Smooth muscle cell of the brain vasculature (primary cell): Measurements from ENCODE around the gene ANKLE2.
A peak's percentile ranks its signal among the peaks of the same experiment; 100 is the strongest.
"Not testable (repeated sequence)": the region's sequence is repeated elsewhere in the genome, so short reads cannot be mapped to it uniquely, and the experiment has no call there.

Experiments
- DNase-seq: peaks from one replicate; pipeline ENCODE4 v3.0.0-alpha.2; 2012; ENCODE audit warnings: low read depth, low spot score

ANKLE2 gene

DNA sequence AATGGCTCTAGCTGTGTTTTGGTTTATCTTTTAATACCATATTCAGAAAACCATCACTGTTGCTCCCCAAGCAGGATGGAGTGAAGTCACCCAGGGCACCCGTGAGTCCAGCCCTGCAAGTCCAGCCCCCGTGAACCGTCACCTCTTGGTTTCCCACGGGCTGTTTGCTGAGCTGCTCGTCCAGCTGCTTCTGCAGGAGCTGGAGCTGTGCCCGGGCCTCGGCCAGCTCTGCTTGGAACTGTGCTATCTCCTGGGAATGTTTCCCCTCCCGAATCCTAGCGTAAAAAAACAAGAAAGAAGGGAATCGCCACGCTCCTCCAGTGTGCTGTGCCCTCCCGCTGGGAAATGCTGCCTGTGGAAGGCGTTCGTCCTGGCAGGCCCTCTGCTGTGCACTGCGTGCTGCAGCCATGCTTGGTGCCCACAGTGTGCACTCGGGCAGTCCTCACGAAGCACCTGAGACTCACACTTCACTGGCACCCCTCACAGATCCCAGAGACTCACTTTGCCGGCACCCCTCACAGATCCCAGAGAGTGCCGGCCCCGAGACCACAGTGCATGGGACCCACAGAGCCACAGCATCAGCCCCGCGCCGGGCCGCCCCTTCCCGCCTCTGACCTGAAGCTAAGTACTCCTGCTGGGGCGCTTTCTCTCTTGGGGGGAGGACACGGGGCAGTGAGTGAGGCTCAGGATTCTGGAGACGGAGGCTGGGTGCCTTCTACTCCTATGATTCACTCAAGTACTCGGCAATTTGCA is 15.4 kb upstream of the ANKLE2 start:
- peak; percentile 68 for DNase-seq

DNA sequence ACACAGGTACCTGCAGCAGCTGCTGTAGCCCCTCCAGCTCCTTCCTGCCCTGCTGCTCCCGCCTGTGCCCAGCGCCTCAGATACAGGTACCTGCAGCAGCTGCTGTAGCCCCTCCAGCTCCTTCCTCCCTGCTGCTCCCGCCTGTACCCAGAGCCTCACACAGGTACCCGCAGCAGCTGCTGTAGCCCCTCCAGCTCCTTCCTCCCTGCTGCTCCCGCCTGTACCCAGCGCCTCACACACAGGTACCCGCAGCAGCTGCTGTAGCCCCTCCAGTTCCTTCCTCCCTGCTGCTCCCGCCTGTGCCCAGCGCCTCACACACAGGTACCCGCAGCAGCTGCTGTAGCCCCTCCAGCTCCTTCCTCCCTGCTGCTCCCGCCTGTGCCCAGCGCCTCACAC is 14.6 kb upstream of the ANKLE2 start:
- DNase-seq: not testable (repeated sequence)

DNA sequence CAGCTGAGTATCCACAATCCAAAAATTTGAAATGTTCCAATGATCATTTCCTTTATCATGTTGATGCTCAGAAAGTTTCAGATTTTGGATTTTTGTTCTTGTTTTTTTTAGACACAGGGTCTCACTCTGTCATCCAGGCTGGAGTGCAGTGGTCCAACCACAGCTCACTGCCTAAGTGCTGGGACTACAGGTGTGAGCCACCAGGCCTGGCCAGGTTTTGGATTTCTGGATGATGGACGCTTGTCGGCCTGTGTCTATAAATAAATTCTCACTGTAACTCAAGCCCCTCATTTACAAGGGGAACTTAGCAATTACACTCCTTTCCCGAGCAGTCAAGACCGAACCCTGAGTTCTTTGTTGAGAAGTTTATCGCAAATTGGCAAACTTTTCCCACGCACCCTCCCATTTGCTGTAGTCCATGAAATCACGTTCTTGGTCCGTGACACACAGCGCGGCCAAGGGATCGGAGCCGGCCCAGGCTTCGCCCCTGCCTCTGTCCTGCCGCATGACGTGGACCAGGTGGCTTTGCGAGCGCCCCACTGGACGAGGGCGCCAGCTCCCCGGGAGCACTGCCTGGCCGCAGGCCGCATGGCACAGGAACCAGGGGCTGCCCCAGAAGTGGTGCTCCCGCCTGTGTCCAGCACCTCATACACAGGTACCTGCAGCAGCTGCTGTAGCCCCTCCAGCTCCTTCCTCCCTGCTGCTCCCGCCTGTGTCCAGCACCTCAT is 14.0 kb upstream of the ANKLE2 start:
- no peak for DNase-seq

DNA sequence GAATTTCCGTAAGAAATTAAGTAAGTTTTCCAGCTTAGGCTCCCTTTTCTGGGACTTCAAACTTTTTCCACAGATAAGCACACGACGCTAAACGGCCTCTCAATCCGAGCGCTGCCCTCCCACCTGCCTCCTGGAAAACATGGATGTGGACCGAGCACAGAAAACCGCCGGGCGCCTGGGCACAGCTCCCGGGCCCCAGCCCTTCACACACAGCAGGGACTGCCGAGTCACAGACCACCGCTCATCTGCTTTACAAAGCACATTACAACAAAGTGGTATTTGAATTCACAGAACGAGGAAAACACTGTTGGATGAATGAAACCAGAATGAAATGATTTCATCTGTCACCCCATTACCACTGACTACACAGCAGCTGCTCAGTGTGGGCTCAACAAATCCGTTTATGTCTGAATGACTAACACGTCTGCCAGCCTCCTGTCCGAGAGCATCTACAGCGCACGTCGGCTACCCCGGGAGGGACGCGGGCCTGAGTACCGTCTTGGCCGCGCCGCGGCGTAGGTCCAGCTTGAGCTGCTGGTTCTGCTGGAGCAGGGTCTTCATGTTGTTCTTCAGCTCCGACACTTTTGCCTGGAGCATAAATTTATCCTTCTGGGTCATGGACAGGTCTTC is 13.1 kb upstream of the ANKLE2 start:
- no peak for DNase-seq

DNA sequence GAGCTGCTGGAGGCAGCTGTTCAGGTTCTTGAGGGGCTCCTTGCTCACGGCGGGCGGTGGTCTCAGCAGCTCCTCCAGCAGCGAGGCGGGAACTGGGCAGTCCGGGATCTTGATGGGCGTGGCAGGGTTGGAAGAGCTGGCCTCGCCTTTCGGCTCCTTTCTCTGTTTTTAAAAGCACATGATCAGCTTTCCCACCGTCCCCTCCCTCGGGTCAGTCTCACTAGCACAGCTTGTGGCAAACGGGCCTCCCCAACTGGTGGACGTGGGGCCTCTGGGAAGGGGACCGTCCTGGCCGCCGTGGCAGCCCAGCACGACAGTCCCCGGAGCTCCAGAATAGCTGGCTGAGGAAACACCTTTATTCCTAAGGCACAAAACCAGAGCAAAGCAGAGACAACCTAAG is 12.5 kb upstream of the ANKLE2 start:
- DNase-seq: no peak

DNA sequence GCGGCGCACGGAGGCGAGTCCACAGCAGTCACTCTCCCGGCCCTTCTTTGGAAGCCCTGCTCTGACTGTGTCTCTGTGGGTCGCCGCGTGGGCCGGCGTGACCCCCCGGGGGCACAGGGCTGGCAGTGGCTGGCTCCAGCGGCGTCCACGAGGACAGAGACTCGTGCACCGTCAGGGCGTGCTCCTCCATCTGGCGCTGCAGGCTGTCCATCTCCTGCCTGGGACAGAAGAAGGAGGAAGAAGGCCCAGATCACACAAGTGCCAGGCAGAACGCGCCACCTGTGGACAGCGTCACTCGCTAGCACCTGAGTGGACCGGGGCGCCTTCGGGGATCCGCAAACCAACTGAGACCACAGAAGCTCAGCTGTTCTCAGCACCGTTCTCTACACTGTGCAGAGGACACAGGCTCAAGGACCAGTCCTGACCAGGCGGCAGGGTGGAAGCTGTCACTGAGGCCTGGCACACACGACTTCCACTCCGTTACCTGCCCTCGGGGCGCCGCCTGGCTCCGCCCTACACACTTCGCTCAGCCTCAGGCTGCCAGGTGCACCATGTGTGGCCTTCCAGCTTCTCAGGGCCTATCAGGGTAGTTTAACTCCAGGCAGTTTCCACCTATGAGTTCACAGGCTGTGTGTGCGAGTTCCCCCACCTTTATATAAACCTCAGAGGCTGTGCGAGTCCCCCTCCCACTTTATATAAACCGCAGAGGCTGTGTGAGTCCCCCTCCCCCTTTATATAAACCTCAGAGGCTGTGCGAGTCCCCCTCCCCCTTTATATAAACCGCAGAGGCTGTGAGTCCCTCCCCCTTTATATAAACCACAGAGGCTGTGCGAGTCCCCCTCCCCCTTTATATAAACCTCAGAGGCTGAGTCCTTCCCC is 11.7 kb upstream of the ANKLE2 start:
- DNase-seq: no peak

DNA sequence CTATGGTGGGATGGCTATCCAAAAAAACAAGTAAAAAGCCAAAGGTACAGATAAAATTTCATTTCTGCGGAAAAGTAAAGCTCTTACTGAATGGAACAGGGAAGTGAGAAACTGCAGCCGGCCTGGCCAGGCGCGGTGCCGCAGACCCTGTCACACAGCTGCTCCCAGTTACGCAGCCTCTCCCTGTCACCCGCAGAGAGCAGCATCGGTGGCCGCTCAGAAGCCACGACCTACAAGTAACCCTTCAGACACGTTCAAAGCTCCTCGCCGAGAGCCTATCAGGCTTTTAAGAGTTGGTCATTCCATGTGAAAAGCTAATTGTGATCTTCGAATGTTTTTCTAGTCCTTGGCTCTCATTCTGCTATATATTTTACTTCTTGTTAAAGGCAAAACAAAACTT is 11.0 kb upstream of the ANKLE2 start:
- DNase-seq: no peak

DNA sequence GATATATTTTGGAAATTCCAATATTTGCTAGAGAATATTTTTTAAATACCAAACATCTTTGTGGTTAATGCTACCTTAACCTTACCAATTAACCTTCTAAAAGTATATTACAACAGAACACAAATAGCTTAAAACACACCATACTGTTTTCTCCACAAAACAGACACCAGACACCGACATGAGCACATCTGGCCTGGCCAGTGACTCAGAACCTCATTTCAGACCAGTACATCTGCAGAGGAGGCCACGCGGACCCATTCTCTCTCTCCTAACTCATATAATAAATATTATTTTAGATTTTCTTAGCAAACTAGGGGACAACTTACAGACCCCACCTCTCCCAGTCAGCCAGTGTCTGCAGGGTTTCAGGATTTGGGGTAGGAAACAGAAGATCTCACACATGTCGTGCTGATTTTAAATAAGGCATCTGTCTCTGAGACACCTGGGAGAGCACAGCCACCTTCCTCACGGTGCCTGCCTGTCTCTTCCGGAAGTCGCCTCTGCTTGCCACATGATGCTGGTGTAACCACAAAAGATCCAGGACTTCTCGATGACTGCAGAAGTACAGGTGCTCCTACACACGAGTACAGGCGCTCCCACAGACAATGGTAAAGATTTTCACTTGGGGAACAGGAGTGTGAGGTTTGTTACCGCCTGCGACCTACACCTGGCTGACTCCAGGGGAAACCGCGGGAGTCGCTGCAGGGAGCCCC is 9.7 kb upstream of the ANKLE2 start:
- no peak for DNase-seq

DNA sequence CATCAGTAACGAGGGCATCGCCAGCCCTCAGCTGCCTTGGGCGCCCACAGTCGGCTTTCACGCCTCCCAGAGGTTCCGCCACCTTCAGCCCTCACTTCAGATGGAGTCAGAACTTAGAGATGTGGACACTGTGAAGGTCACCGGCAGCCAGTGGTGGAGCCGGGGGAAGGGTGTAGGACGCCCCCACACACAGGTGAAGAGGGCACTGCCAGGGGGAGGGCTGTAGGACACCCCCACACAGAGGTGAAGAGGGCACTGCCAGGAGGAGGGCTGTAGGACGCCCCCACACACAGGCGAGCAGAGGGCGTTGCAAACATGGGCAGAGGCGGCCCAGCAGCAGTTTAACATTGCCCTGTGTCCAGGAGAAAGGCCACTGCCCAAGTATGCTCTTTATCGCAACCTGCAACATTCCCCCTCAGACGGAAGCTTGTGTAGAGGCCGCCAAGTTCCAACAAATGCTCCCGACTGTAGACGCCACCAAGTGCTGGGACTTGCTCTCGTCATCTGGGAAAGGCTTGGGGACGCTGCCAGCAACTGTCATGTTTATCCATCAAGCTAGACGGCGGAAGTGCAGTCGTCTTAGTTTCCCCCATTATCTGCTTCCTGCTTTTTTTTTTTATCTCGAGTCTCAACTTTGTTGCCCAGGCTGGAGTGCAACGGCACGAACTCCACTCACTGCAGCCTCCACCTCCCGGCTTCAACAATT is 4.9 kb upstream of the ANKLE2 start:
- no peak for DNase-seq

DNA sequence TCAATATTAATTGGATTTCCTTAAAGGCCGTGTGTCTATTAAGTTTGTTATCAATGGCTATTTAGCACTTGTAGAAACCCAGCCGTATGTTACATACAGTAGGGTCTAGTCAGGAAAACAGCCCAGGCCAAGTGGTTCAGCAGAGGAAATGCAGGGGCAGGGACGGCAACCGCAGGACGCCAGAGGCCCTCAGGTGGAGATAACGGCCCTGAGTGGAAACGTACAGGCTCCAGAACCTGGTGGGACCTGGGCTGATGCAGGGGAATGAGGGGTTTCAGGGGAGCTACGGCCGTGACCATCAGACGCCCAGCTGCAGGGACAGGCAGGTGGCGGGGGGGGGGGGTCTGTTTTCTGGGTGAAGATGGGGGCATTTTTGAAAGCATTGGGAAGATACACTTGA is 3.7 kb upstream of the ANKLE2 start:
- no peak for DNase-seq

DNA sequence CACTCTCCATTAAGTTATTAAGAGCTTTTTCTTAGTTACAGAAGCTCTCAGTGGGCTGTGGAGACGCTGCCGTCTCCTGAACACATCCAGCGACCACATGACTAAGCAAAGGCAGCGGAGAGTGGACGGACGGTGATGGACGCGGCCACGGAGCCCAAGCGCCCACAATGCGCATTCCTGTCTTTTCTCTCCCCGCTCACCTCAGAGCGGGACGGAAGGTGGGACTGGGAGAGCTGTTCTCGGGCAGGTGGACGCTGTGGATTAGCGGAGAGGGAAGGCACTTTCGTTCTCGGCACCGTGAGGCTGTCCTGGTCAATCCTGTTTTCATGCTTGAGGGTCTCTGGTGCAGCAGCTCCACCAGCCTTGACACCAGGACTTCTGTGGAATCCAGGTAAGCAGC is 2.6 kb upstream of the ANKLE2 start:
- no peak for DNase-seq

DNA sequence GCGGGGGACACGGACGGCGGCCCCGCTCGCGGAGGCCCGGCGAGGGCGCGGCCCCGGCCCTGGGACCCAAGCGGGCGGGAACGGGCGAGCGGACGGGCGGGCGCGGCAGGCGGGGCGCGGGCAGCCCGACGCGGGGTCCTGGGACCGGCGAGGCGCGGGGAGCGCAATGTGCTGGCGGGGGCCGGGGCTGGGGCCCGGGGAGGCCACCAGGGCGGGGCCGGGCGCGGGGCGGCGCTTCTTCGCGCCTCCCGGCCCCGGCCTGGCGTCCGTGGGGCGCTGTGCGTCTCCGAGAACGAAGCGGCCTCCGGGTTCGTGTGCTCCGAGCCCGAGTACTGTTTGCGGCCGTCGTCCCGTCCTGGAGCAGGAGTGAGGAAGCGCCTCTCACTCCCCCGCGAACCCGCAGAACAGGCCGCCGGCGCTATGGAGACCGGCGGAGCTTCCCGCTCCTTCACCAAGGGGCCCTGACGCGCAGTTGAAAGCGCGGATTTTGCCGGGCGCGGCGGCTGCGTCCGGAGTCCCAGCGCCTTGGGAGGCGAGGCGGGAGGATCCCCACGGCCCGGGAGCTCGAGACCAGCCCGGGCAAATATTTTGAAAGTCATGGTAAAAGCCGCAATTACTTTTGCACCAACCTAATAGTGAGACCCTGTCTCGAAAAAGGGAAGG is 420 bp upstream of the ANKLE2 start:
- peak; percentile 57 for DNase-seq

DNA sequence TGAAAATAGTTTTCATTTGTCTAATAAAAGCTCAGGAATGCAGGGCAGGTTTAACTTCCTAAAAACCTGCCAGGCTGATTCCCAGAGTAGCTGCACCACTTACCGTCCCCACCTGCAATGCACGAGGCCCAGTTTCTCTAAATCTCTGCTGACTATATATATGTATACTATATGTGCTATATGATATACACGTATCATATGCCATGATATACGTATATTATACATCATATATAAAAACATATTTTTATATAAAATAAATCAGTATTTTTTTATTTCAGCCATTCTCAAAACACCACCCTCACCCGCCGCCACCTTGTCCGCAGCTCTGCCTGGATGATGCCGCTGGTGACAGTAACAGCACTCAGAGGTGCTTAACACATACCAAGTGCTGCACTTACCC is 2.3 kb downstream of the ANKLE2 start:
- DNase-seq: no peak

DNA sequence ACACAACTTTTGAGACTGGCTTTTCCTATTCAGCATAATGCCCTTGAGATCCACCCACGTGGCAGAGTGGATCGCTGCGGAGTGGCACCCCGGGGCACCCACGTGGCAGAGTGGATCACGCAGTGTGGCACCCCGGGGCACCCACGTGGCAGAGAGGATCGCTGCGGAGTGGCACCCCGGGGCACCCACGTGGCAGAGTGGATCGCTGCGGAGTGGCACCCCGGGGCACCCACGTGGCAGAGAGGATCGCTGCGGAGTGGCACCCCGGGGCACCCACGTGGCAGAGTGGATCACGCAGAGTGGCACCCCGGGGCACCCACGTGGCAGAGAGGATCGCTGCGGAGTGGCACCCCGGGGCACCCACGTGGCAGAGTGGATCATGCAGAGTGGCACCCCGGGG is 2.8 kb downstream of the ANKLE2 start:
- not testable (repeated sequence) for DNase-seq

DNA sequence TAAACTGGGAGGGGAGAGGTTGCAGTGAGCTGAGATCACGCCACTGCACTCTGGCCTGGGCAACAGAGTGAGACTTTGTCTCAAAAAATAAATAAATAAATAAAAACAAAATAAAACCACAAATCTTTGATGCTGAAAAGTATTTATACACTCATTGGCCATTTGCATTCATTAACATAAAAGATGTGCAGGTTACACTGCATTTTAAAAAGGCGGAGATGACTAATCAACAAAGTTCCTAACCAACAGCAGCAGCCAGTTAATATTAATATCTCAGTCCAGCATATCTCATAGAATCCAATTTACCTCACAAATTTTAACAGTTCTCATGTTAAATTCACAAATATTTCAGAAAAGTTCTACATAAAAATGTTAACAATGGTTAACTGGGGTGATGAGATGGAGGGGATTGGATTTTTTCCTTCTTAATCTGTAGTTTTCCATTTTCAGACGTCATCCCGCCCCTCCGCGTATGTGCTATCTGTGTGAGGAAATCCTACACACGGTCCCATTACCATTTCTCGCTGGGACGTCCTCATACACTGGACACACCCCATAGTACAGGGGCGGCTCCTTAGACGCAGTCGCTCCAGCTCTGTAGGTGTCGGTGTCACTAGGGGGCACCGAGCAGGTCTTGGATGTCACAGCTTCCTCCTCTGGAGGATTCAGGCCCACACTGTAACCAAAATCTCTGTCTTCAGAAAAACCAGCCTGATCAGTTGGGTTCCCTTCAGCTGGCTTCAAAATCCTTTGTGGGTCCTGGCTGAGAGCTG is 7.3 kb downstream of the ANKLE2 start:
- DNase-seq: no peak

DNA sequence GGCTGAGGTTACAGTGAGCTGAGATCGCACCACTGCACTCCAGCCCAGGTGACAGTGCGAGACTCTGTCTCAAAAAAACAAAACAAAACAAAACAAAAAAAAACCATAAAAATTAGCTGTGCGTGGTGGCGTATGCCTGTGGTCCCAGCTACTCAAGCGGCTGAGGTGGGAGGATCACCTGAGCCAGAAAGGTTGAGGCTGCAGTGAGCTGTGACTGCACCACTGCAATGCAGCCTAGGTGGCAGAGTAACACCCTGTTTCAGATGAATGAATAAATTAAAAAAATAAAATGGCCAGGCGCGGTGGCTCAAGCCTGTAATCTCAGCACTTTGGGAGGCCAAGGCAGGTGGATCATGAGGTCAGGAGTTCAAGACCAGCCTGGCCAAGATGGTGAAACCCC is 8.0 kb downstream of the ANKLE2 start:
- DNase-seq: not testable (repeated sequence)

DNA sequence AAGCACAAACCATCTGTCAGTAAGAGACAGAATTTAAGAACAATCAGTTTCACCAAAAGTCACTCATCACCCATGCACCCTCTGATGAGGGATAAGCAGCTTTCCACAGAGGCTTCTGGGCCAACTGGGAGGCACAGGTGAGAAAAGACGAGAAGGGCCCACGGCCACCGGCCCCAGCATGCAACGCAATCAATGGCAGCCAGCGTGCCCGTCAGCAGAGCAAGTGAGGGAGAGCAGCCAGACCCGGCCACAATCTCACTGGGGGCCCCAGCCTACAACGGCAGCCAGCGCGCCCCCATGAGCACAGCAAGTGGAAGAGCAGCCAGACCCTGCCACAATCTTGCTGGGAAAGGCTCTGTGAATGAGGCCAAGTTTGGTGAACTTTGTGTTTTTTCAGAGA is 13.3 kb downstream of the ANKLE2 start:
- no peak for DNase-seq

DNA sequence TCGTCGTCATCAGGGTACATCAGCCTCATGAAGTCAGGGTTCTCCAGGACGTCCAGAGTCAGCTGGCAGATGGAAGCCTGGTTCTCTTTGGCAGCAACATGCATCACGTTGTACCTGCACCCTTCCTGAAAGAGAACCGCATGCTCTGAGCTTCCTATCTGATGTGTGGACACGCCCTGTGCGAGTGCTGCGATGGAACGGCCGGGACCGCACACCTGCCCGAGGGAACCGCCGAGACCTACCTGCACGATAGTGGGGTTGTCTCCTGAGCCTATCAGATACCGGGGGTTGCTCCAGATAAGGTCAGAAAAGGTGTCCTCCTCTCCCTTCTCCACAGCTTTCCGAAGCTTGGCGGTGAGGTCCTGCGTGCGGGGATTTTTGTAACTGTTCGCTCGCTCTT is 13.7 kb downstream of the ANKLE2 start:
- no peak for DNase-seq

DNA sequence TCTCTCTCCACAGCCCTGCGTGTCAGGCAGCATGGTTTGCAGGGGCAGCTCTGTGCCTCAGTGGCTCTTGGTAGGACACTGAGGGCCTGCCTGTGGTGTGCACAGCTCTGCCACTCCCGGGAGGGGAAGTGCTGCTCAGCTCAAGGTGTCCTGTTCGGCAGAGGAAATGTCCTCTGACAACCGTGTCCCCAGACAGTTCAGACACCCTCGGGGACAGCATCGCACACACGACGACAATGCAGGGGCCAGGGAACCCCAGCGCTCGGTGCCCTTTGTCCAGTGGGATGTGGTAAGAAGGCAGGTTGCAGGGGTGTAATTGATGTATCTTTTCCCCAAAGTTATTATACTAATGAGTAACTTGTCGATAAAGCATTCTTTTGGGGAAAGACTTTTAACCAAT is 14.2 kb downstream of the ANKLE2 start:
- DNase-seq: no peak
